CD4-positive, alpha-beta T cell treated with Interleukin-15 for 1 hour (primary cell): ENCODE data around the gene ETV6.
A peak's percentile ranks its signal among the peaks of the same experiment; 100 is the strongest.

Experiments used
- DNase-seq: peaks from one replicate; pipeline ENCODE4 v3.0.0-alpha.2; 2020

ETV6 gene

GRCh38 chr12:11870041-11870451 lies 220.6 kb downstream of the ETV6 start:
- no peak for DNase-seq

DNA sequence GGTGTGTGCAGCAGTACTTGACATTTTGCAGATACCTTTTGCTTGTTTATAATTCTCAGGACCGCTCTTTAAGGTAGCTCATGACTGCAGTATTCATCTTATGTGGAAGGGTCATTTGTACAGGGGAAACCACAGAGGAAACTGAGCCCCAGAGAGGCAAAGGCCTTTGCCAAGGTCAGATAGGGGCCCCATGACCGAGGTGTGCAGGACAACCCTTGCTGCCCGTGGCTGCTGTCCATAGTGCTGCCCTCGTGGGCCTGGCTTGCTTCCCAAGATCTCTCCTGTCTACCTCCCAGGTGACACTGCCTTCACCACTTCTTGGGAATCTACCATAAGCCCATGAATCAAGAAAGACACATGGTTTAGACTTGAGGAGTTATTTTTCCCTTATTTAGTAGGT lies 222.6 kb downstream of the ETV6 start:
- no peak for DNase-seq

DNA sequence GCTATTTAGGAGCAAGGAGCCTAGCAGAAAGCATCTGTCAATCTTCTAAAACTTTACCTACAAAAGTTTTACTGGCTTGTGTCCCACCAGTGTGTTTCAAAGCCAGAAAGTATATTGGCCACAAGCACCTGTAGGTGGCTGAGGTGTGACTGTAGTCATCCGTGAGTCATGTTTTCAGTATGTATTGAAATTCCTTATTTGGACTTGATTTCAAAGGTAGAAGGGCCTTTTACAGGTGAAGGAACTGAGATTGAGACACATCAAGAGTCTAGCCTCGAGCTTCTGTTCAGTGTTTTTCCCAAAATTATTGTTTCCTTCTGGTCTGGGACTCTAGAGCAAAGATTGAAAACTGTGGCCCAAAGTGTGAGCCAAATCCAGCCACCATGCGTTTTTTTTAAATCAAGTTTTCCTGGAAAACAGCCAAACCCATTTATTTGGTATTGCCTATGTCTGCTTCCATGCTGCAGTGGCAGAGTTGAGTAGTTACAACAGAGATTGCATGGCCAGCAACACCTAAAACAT lies 226.0 kb downstream of the ETV6 start:
- DNase-seq: no peak

DNA sequence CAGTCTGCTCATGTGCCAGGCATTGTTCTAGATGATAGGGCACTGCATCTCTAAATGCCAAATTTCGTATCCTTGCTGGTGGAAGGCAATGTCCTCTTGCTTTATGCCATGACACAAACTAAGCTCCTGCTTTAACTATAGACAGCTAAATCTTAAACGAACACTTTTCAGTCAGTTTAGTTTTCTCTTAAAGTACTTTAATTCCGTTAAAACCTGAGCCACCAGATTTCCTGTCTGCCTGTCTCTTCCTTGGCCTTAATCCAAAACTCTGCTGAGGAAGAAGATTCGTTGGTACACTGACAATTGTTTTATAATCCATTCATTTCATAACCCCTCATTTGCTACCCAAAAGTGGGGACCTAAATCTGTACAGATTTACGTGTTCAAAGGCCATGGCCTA lies 226.8 kb downstream of the ETV6 start:
- DNase-seq: no peak

DNA sequence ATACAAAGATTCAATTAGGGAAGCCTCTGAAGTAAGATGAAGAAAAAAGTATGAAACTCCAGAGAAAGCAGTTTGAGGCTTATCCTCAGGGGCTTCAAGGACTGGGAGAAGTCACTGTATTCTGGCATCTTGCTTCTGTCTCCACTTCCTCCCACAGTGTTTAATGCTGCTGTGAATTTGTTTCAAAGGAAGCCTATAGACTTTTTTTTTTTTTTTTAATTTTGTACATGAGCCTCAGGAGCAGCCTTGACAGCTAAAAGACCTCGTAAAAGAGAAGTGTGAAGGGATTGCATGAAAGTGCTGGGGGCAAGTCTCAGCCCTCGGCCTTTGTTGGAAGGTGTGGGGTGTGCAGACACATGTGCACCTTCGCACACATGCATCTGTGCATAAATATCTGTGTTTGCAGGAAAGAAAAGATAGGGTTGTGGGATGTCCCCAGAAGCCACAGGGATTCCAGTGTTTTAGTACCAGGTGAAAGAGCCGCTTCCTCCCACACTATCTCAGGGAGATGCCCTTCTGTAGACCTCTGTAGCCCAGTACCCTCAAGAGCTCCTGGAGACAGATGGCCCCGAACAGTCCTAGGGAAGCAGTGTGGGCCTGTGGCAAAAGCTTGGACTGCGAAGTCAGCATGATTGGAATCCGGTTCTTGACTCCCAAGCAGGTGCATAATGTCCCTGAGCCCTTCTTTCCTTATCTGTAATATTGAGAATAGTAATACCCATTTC lies 227.8 kb downstream of the ETV6 start:
- no peak for DNase-seq

- no peak for DNase-seq
Observed at GRCh38 chr12:11877869-11878780, 228.7 kb downstream of the ETV6 start.

DNA sequence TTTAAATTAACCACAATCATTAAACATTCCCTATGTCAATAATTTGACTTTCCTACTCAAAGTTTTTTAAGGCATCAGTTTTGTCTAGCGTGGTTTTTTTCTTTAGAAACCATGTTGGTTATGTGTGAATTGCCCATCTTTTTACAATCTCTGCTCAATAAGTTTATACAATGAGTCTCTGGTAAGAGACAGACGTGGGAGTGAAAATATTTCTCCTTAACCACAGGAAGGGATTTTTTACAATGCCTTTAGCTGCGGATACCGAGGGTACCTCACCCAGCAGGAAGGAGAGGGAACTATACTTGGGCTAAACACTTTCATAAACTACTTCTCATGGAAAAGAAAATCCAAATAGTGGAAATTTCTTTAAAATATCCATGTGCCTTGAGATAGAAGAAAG lies 229.8 kb downstream of the ETV6 start:
- no peak for DNase-seq

DNA sequence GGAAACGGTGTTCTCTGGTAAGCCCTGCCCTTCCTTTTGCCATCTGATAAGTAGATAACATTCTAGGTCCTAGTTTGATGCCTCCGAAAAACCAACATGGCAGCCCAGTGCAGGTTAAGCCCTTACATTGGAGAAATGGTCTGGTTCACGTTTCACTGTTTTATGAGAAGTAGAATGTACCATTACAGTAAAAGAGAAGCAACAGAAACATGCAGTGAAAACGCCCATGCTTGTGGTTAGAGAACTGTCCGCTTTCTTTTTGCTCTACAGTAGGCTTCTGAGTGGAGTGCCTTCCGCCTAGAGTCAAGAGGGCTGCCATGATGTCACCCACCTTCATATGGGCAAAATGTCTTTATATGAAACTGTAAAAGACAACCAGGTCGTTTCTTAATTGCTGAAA lies 230.9 kb downstream of the ETV6 start:
- no peak for DNase-seq

- no peak for DNase-seq
Observed at GRCh38 chr12:11881835-11882234, 232.4 kb downstream of the ETV6 start.

DNA sequence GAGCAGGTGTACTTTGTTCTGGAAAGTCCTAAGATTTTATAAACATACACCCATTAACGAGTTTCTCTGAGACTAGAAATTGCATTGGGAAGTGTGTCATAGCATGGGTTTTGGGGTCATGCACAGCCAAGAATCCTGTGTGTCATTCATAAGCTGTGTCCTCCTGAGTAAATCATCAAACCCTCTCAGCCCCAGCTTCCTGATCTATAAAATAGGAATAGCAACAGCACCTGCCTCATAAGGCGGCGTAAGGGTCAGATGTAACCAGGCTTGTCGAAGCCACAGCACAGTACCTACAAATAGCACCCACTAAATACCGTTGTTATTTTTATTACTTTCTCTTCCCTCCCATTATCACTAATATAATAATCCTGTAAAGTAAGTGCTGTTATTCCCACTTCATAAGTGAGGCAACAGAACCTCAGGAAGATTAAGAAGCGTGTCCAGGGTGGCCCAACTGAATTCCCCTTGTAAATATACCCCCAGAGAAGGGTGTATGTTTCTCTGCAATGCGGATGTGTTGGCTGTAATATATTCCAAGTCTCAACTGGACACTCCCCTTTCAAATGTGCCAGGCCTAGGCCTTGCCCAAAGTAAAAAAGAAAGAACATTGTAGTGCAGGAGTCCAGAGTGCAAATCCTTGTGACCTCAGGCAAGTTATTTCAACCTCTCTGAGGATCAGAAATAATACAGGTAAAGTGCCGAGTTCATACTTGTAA lies 233.0 kb downstream of the ETV6 start:
- no peak for DNase-seq

- no peak for DNase-seq
Observed at GRCh38 chr12:11884116-11884515, 234.6 kb downstream of the ETV6 start.

GRCh38 chr12:11884706-11885105 lies 235.2 kb downstream of the ETV6 start:
- DNase-seq: peak; percentile 48

DNA sequence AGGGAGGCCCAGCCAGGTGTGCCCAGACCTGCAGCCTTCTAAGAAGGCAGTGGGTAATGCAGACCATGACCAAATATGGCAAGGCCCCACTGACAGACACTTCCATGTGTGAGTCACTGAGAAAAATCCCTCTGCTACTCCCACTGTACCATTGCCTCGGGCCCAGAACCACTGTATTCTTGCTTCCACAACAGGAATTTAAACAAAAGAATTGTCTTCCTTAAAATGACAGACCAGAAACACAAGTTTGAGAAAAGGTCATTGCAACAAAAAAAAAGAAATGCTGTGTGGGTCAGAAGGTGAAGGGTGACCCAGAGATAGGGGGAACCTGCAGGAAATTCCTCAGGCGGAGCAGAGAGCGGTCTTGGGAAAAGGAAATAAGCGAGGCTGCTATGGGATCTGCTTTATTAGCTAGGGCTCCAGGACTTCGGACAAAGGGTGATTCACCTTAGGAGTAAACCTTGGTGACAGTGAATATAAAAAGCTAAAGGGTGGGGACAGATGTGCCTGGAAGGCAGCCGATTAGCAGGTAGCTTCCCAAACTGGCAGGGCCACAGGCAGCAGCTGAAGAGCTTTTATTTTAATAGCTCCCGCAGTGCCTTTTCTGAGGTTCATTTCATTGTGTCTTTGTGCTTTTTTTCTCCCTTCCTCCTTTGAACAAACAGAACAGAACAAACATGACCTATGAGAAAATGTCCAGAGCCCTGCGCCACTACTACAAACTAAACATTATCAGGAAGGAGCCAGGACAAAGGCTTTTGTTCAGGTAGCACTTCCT lies 236.0 kb downstream of the ETV6 start:
- DNase-seq: no peak

DNA sequence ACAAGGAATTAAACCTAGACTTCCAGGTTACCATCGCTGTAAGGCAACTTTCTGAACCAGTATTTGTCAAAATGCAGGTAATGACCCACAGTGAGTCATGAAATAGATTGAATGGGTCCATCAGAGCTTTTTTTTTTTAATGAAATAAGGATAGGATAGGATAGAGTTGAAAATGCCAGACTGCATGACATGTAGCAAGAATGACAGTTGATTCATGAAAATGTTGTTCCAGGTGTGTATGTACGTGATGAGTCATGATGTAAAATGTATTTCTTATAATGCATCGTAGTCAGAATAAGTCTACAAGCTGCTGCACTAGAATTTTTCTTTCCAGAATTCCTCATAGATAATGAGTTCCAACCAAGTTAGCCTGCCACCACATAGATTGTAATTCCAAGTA lies 236.9 kb downstream of the ETV6 start:
- DNase-seq: no peak

DNA sequence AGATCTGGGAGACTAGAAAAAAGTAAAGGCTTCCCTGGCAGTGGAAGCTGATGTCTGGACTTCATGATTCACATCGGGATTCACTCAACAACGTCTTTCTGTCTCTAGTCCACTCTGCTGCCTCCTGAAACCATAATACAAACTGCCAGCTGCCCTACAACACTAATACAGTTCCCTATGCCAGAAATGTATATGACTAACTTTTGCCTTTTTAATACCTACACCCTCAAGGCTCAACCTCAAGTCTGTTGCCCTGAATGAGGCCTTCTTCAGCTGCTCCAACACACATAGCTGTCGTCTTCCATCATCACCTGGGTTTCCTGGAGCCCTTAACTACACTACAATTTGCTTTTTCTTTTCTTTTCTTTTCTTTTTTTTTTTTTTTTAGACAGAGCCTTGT lies 238.6 kb downstream of the ETV6 start:
- DNase-seq: no peak

- DNase-seq: no peak
Observed at GRCh38 chr12:11891346-11891745, 241.9 kb downstream of the ETV6 start.

GRCh38 chr12:11891754-11892386 lies 242.4 kb downstream of the ETV6 start:
- no peak for DNase-seq

DNA sequence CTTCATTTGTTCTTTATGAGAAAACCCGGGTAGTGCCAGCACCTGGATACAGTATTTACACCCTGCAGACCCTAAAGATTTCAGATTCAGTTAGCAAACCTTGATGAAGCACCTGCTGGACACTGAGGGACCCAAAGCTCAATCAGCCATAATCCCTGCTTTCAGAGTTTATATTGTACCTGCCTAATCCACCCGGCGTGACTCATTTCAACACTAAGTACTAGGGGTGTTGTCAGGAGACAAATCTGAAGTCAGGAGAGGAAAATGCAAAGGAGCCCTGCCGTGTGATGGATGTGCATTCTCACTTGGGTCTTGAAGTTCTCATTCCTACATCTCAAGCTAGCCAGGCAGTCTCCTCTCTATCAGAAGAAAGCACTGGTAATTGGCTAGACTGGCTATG lies 244.5 kb downstream of the ETV6 start:
- DNase-seq: no peak

GRCh38 chr12:11894890-11895289 lies 245.4 kb downstream of the ETV6 start:
- DNase-seq: no peak

DNA sequence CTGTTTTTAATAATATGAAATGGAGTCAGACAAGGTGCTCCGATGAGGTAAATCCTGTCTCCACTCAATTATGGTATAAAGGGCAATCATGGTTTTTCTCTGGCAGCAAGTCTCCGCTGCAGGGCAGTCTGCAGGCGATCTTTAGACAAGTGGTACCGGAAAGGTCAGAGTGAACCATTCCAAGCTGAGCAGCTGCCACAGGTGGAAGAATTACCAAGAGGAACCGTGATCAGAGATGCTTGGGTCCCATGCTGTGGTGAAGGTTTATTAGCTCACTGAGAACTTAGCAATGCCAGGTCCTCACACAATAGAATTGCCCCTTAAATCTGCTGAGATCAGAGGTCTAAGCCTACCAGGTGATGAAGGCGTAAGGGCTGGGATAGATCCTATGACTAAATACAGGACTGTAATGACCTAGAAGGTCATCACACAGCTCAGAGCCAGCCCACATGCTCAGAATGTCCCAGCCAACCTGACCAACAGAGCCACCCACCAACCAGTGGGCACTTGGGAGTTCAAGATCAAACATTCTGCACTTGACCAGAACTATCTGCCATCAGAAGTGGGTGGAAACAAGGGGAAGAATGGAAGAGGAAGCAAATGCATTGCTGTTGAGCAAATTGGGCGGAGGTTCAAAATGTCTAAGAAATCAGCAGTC lies 246.1 kb downstream of the ETV6 start:
- DNase-seq: no peak

DNA sequence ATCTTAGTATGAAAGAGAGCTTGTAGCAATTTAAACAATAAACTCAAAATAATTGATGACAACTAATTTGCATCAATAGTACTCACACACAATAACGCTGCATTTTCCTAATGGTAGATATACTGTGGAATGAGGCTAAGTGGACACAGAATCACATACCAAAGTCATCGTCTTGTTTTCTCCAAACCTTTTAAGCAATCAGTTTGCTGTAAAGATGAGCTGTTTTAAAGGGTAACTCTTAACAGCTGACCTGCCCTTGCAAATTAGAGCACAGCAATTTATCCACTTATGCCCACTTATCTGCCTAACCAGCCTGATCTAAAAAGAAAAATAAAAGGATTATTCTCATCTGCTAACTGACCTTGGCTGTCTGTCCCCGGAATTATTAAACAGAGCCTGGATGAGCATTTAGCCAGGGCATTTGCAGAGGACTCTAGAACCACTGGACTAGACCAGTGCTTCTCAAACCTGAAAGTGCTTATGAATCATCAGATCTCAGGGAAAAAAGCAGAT lies 247.0 kb downstream of the ETV6 start:
- no peak for DNase-seq
